ENCODE results near the gene WDR6.
"Not testable (repeated sequence)": the region's sequence is repeated elsewhere in the genome, so short reads cannot be mapped to it uniquely, and the experiment has no call there.

The WDR6 gene

DNA sequence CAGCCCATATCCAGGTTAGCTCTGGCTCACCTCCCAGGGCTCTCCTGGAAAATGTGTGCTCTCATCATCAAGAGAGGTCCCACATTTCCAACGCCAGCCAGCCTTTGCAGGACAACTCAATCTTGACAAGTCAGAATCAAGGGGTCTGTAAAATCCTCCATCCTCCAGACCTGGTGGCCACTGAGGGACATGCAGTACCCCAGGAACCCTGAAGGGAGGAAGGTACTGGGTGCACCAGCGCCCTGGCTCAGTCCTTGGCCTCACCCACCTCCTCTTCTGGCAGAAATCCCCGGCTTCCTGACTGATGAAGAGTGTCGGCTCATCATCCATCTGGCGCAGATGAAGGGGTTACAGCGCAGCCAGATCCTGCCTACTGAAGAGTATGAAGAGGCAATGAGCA is 6.0 kb upstream of the WDR6 start:
- Histone ChIP-seq H3K9ac (ENCODE audit: low read depth in 1 of 2, low read length in 2 of 2) (no peak overlapping the region), H3K27me3 (ENCODE audit: control insufficient read depth in 2 of 2, insufficient read depth in 2 of 2, low read length in 2 of 2) (no peaks in the 10 kb centered on the region), H3K9me3 (ENCODE audit: control insufficient read depth in 2 of 2, low read length in 2 of 2) (no peaks in the 10 kb centered on the region), H3K4me1 (ENCODE audit: control insufficient read depth in 2 of 2, insufficient read depth in 2 of 2, low read length in 2 of 2) (peaks cover 4 to 5% of the 10 kb centered on the region in 2 donors), H3K4me3 (ENCODE audit: low read length in 2 of 2) (no peak overlapping the region), H3K27ac (ENCODE audit: low read depth in 2 of 2, low read length in 2 of 2) (no peak overlapping the region), H3K36me3 (ENCODE audit: control insufficient read depth in 2 of 2, insufficient read depth in 2 of 2, low read length in 2 of 2) (peaks cover 8 to 13% of the 10 kb centered on the region in 2 donors)

DNA sequence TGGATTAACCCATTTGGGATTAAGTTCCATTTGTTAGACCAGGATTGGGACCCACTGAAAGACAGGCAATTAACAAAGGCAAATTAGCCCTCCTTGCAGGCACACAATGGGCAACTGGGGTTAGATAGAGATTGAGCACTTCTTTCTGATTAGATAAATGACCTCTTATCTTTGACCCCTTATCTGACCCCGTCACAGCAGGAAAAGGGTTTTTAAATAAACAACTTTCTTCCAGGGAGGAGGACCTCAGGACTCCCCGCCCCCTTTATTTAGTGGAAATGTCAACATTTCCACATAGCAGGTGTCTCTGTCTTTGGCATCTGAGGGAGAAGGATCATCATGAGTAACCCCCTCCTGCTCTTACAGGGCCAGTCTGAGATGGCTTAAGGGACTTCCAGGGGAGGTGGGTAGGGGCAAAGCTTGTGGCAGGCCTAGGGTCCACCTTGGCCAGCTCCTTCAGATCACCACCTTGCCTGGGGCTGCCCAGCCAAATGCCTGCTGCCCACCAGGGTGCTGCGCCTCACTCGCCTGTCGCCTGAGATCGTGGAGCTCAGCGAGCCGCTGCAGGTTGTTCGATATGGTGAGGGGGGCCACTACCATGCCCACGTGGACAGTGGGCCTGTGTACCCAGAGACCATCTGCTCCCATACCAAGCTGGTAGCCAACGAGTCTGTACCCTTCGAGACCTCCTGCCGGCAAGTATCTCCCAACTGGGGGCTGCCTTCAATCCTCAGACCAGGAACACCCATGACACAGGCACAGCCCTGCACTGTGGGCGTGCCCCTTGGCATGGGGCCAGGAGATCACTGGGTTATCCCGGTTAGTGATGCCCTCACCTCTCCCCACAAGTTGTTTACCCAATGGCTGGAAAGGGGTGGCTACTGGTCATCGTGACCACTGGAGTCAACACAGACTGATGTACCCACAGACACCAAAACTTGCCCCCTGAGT is 2.6 kb upstream of the WDR6 start:
- no peak overlapping the region for H3K4me3 ChIP-seq (ENCODE audit: low read length in 2 of 2)
- peaks cover 16 to 18% of the 10 kb centered on the region in 2 donors for H3K4me1 ChIP-seq (ENCODE audit: control insufficient read depth in 2 of 2, insufficient read depth in 2 of 2, low read length in 2 of 2)
- H3K9ac ChIP-seq (ENCODE audit: low read depth in 1 of 2, low read length in 2 of 2), result no peak overlapping the region
- peaks cover 0 to 3% of the 10 kb centered on the region in 2 donors for H3K36me3 ChIP-seq (ENCODE audit: control insufficient read depth in 2 of 2, insufficient read depth in 2 of 2, low read length in 2 of 2)
- H3K27ac ChIP-seq (ENCODE audit: low read depth in 2 of 2, low read length in 2 of 2), result no peak overlapping the region
- H3K9me3 ChIP-seq (ENCODE audit: control insufficient read depth in 2 of 2, low read length in 2 of 2), result no peaks in the 10 kb centered on the region
- no peaks in the 10 kb centered on the region for H3K27me3 ChIP-seq (ENCODE audit: control insufficient read depth in 2 of 2, insufficient read depth in 2 of 2, low read length in 2 of 2)

DNA sequence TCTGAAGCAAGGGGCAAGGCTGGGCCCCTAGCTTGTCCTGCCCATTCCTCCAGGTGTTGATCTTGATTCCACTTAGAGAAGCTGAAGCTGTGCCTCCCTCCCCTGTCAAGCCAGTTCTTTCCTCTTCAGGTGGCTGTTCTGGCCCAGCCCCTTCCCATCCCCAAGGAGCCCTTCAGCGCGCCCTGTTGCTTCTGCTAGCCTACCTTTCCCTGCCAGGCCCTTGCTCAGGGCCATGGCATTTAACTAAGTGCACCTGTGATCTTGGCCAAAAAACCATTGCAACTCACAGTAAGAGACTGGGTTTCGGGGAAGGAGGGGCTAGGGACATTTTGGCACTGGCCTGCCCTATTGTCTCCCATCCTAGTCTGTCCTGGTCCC is 1.9 kb upstream of the WDR6 start:
- H3K4me3 ChIP-seq (ENCODE audit: low read length in 2 of 2), result no peak overlapping the region
- H3K36me3 ChIP-seq (ENCODE audit: control insufficient read depth in 2 of 2, insufficient read depth in 2 of 2, low read length in 2 of 2), result peaks cover 0 to 3% of the 10 kb centered on the region in 2 donors
- no peak overlapping the region for H3K9ac ChIP-seq (ENCODE audit: low read depth in 1 of 2, low read length in 2 of 2)
- peaks cover 16 to 18% of the 10 kb centered on the region in 2 donors for H3K4me1 ChIP-seq (ENCODE audit: control insufficient read depth in 2 of 2, insufficient read depth in 2 of 2, low read length in 2 of 2)
- no peak overlapping the region for H3K27ac ChIP-seq (ENCODE audit: low read depth in 2 of 2, low read length in 2 of 2)
- H3K27me3 ChIP-seq (ENCODE audit: control insufficient read depth in 2 of 2, insufficient read depth in 2 of 2, low read length in 2 of 2), result no peaks in the 10 kb centered on the region
- H3K9me3 ChIP-seq (ENCODE audit: control insufficient read depth in 2 of 2, low read length in 2 of 2), result no peaks in the 10 kb centered on the region

DNA sequence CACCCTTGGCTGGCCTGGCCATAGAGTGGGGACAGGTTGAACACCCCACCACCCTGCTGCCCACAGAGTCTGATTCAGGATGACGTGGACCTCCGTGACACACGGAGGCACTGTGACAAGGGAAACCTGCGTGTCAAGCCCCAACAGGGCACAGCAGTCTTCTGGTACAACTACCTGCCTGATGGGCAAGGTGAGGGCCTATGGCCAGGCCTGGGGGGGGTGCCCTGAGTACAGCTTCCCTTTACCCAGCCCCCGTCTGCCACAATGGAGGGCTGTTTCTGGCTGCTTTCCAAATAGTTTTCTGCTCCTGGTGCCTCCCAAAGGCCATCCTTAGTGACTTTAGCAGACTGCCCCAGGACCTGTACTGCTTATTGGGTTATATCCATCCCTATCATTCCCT is 1.2 kb upstream of the WDR6 start:
- H3K9me3 ChIP-seq (ENCODE audit: control insufficient read depth in 2 of 2, low read length in 2 of 2), result no peaks in the 10 kb centered on the region
- H3K36me3 ChIP-seq (ENCODE audit: control insufficient read depth in 2 of 2, insufficient read depth in 2 of 2, low read length in 2 of 2), result peaks cover 0 to 3% of the 10 kb centered on the region in 2 donors
- H3K27ac ChIP-seq (ENCODE audit: low read depth in 2 of 2, low read length in 2 of 2), result peak overlapping the region in 1 of 2 donors; percentile 99
- H3K27me3 ChIP-seq (ENCODE audit: control insufficient read depth in 2 of 2, insufficient read depth in 2 of 2, low read length in 2 of 2), result no peaks in the 10 kb centered on the region
- H3K4me3 ChIP-seq (ENCODE audit: low read length in 2 of 2), result peak overlapping the region; percentile 87 to 94
- H3K9ac ChIP-seq (ENCODE audit: low read depth in 1 of 2, low read length in 2 of 2), result peak overlapping the region; percentile 86 to 91
- peaks cover 16 to 18% of the 10 kb centered on the region in 2 donors for H3K4me1 ChIP-seq (ENCODE audit: control insufficient read depth in 2 of 2, insufficient read depth in 2 of 2, low read length in 2 of 2)

DNA sequence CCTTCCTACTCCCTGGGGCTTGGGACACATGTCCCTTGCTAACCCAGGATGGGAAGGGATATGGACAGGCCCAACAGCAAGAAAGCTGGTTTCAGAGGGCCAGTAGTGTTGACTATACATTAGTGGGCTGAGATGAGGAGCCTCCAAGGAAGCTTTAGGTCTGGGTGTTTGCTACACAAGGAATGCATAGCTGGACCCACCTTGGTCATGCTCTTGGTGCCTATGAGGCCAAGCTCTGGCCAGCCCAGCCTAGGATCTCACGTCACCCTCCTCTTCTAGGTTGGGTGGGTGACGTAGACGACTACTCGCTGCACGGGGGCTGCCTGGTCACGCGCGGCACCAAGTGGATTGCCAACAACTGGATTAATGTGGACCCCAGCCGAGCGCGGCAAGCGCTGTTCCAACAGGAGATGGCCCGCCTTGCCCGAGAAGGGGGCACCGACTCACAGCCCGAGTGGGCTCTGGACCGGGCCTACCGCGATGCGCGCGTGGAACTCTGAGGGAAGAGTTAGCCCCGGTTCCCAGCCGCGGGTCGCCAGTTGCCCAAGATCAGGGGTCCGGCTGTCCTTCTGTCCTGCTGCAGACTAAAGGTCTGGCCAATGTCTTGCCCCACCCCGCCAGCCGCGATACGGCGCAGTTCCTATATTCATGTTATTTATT is 653 bp upstream of the WDR6 start:
- Histone ChIP-seq H3K27me3 (ENCODE audit: control insufficient read depth in 2 of 2, insufficient read depth in 2 of 2, low read length in 2 of 2) (no peaks in the 10 kb centered on the region), H3K9ac (ENCODE audit: low read depth in 1 of 2, low read length in 2 of 2) (peak overlapping the region; percentile 86 to 91), H3K27ac (ENCODE audit: low read depth in 2 of 2, low read length in 2 of 2) (peak overlapping the region; percentile 97 to 99), H3K4me3 (ENCODE audit: low read length in 2 of 2) (peak overlapping the region; percentile 87 to 94), H3K9me3 (ENCODE audit: control insufficient read depth in 2 of 2, low read length in 2 of 2) (no peaks in the 10 kb centered on the region), H3K36me3 (ENCODE audit: control insufficient read depth in 2 of 2, insufficient read depth in 2 of 2, low read length in 2 of 2) (peaks cover 0 to 6% of the 10 kb centered on the region in 2 donors), H3K4me1 (ENCODE audit: control insufficient read depth in 2 of 2, insufficient read depth in 2 of 2, low read length in 2 of 2) (peaks cover 16 to 18% of the 10 kb centered on the region in 2 donors)

DNA sequence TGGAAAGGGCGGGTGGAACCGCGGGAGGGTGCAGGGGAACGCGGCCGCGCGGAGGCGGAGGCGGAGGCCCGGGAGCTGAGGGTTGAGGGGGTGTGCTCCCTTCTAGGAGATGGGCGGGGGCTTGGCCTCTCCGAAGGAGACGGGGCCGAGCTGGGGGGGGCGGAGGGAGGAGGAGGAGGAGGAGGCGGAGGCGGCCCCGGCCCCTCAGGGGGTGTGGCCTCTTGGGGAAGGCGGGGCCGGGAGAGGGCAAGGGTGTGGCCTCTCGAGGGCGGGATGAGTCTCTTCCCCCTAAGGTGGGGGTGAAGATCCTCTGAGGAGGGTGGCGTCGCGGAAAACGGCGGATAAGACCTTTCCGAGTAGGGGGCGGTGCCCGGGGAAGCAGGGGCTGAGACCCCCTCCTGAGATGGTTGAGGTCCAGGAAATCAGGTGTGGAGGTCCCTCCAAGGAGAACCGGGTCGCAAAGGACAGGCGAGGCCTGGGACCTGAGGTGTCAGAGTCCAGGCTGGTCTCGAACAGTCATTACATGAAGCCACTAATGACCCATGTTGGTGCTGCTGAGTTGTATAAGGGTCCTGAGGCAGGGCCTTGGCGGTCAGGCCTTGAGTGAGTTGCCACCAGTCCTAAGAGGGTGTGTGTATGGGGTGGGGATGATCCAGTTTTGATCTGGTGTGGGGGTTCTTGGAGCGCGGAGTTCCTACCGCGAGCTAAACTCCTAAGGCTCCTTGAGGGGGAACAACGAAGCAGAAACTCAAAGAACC is 759 bp downstream of the WDR6 start:
- Histone ChIP-seq H3K27ac (ENCODE audit: low read depth in 2 of 2, low read length in 2 of 2) (peak overlapping the region; percentile 97 to 99), H3K4me3 (ENCODE audit: low read length in 2 of 2) (peak overlapping the region; percentile 87 to 94), H3K9me3 (ENCODE audit: control insufficient read depth in 2 of 2, low read length in 2 of 2) (no peaks in the 10 kb centered on the region), H3K36me3 (ENCODE audit: control insufficient read depth in 2 of 2, insufficient read depth in 2 of 2, low read length in 2 of 2) (peaks cover 11 to 19% of the 10 kb centered on the region in 2 donors), H3K4me1 (ENCODE audit: control insufficient read depth in 2 of 2, insufficient read depth in 2 of 2, low read length in 2 of 2) (peaks cover 16 to 18% of the 10 kb centered on the region in 2 donors), H3K27me3 (ENCODE audit: control insufficient read depth in 2 of 2, insufficient read depth in 2 of 2, low read length in 2 of 2) (no peaks in the 10 kb centered on the region), H3K9ac (ENCODE audit: low read depth in 1 of 2, low read length in 2 of 2) (peak overlapping the region; percentile 91 to 97)

DNA sequence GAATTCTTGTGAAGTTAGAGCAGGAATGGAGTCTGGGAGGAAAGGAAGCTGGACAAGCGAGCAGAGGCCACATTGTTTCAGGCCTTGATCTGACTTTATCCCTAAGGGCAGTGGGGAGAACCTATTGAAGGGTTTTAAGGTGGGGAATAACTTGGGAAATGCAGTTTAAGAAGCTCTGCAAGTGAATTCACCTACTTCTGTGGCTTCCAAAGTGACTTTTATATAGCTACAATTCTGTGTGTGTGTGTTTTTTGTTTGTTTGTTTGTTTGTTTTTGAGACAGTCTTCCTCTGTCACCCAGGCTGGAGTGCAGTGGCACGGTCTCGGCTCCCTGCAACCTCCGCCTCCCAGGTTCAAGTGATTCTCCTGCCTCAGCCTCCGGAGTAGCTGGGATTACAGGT is 1.4 kb downstream of the WDR6 start:
- peaks cover 17 to 23% of the 10 kb centered on the region in 2 donors for H3K36me3 ChIP-seq (ENCODE audit: control insufficient read depth in 2 of 2, insufficient read depth in 2 of 2, low read length in 2 of 2)
- not testable (repeated sequence) for H3K27me3 ChIP-seq (ENCODE audit: control insufficient read depth in 2 of 2, insufficient read depth in 2 of 2, low read length in 2 of 2); H3K9ac ChIP-seq (ENCODE audit: low read depth in 1 of 2, low read length in 2 of 2); H3K9me3 ChIP-seq (ENCODE audit: control insufficient read depth in 2 of 2, low read length in 2 of 2)
- H3K4me3 ChIP-seq (ENCODE audit: low read length in 2 of 2), result peak overlapping the region in 1 of 2 donors; percentile 87
- H3K4me1 ChIP-seq (ENCODE audit: control insufficient read depth in 2 of 2, insufficient read depth in 2 of 2, low read length in 2 of 2), result peaks cover 16 to 21% of the 10 kb centered on the region in 2 donors
- H3K27ac ChIP-seq (ENCODE audit: low read depth in 2 of 2, low read length in 2 of 2), result peak overlapping the region in 1 of 2 donors; percentile 97

DNA sequence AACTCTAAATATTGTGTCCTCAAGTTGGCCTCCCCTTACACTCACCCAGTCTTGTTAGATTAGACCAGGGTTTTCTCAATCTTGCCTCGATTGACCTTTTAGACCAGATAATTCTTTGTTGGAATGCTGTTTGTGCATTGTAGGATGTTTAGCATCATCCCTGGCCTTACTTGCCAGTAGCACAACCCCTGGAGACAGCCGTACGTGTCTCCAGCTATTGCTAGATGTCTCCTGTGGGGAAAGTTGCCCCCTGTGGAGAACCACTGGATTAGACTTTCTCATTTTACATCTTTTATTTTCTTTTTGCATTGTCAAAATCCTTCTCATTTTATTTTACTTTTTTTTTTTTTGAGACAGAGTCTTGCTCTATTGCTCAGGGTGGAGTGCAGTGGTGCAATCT is 2.2 kb downstream of the WDR6 start:
- Histone ChIP-seq H3K36me3 (ENCODE audit: control insufficient read depth in 2 of 2, insufficient read depth in 2 of 2, low read length in 2 of 2) (peaks cover 20 to 29% of the 10 kb centered on the region in 2 donors), H3K9me3 (ENCODE audit: control insufficient read depth in 2 of 2, low read length in 2 of 2) (no peaks in the 10 kb centered on the region), H3K4me1 (ENCODE audit: control insufficient read depth in 2 of 2, insufficient read depth in 2 of 2, low read length in 2 of 2) (peaks cover 16 to 21% of the 10 kb centered on the region in 2 donors), H3K9ac (ENCODE audit: low read depth in 1 of 2, low read length in 2 of 2) (no peak overlapping the region), H3K27me3 (ENCODE audit: control insufficient read depth in 2 of 2, insufficient read depth in 2 of 2, low read length in 2 of 2) (no peaks in the 10 kb centered on the region), H3K4me3 (ENCODE audit: low read length in 2 of 2) (no peak overlapping the region), H3K27ac (ENCODE audit: low read depth in 2 of 2, low read length in 2 of 2) (no peak overlapping the region)

DNA sequence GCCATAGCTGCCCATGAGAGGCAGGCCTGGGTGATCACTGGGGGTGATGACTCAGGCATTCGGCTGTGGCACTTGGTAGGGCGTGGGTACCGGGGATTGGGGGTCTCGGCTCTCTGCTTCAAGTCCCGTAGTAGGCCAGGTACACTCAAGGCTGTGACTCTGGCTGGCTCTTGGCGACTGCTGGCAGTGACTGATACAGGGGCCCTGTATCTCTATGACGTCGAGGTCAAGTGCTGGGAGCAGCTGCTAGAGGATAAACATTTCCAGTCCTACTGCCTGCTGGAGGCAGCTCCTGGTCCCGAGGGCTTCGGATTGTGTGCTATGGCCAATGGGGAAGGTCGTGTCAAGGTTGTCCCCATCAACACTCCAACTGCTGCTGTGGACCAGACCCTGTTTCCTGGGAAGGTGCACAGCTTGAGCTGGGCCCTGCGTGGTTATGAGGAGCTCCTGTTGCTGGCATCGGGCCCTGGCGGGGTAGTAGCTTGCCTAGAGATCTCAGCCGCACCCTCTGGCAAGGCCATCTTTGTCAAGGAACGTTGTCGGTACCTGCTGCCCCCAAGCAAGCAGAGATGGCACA is 5.3 kb downstream of the WDR6 start:
- Histone ChIP-seq H3K4me3 (ENCODE audit: low read length in 2 of 2) (no peak overlapping the region), H3K9me3 (ENCODE audit: control insufficient read depth in 2 of 2, low read length in 2 of 2) (no peaks in the 10 kb centered on the region), H3K27me3 (ENCODE audit: control insufficient read depth in 2 of 2, insufficient read depth in 2 of 2, low read length in 2 of 2) (no peaks in the 10 kb centered on the region), H3K27ac (ENCODE audit: low read depth in 2 of 2, low read length in 2 of 2) (no peak overlapping the region), H3K9ac (ENCODE audit: low read depth in 1 of 2, low read length in 2 of 2) (no peak overlapping the region), H3K36me3 (ENCODE audit: control insufficient read depth in 2 of 2, insufficient read depth in 2 of 2, low read length in 2 of 2) (peaks cover 40 to 51% of the 10 kb centered on the region in 2 donors), H3K4me1 (ENCODE audit: control insufficient read depth in 2 of 2, insufficient read depth in 2 of 2, low read length in 2 of 2) (peaks cover 12 to 18% of the 10 kb centered on the region in 2 donors)
